ENCODE results near the gene ATP1A3.
A peak's percentile ranks its signal among the peaks of the same experiment; 100 is the strongest.

DNA sequence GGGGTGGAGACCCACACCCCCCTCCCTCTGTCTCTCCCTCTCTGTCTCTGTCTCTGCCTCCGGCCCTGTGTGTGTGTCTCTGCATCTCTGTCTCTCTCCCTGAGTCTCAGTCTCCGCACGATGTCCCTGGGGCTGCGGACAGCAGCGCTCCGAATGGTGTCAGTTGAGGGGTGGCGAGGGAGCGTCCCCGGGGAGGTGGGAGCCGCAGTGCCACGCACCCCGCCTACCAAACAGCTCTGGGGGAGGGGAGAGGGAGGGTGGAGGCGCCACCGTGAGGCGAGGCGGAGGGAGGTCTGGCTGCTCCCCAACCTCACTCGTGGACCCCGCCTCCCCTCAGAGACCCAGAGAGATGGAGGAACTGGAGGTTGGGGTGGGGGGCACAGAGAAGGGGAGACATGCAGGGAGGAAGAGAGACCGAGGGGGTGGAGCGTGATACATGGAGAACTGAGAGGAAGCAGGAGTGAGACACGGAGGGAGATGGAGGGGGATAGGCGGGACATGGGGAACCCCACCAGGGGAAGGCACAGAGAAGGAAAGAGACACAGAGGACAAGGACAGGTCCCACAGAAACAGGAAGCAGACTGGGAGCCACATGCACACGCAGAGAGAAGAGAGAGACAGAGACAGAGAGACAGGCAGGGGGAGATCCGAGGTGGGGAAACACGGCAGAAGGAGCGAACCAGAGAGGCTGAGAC lies 73.0 kb downstream of the ATP1A3 start:
- TF ChIP-seq, protein P1, sequence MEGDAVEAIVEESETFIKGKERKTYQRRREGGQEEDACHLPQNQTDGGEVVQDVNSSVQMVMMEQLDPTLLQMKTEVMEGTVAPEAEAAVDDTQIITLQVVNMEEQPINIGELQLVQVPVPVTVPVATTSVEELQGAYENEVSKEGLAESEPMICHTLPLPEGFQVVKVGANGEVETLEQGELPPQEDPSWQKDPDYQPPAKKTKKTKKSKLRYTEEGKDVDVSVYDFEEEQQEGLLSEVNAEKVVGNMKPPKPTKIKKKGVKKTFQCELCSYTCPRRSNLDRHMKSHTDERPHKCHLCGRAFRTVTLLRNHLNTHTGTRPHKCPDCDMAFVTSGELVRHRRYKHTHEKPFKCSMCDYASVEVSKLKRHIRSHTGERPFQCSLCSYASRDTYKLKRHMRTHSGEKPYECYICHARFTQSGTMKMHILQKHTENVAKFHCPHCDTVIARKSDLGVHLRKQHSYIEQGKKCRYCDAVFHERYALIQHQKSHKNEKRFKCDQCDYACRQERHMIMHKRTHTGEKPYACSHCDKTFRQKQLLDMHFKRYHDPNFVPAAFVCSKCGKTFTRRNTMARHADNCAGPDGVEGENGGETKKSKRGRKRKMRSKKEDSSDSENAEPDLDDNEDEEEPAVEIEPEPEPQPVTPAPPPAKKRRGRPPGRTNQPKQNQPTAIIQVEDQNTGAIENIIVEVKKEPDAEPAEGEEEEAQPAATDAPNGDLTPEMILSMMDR (conservative IDR thresholded peaks at IDR 0.05; ENCODE audit: low read depth, low read length) = 0 out of 2 replicates have a peak, but pooled peaks have one; percentile 20
- TF ChIP-seq EZH2 (IDR thresholded peaks at IDR 0.05; ENCODE audit: borderline replicate concordance, low read depth, low read length, poor library complexity, severe bottlenecking) = no peak
